Naive thymus-derived CD4-positive, alpha-beta T cell (primary cell): Measurements from ENCODE around the gene CACHD1. TPM values are rescaled to one million over a fixed set of nuclear protein-coding genes. Genes with fewer than 3 reads are reported as not detected.

Experiments
- ATAC-seq: fragments of 150-1000 bp; cut with Tn5 transposase; 2 replicates; pipeline ENCODE4 v1.10.0; 2021; ENCODE audit warnings: mild to moderate bottlenecking, moderate library complexity
- CTCF ChIA-PET: fragments of 350-600 bp; sonication (Branson Sonifier 250); formaldehyde crosslinking; loops from one replicate; lab custom pipeline; 2021; ENCODE audit warnings: antibody characterized with exemption; lab: Charles Lee
- POLR2A ChIA-PET: fragments of 350-600 bp; sonication (Branson Sonifier 250); formaldehyde crosslinking; loops from one replicate; lab custom pipeline; 2021; ENCODE audit warnings: antibody characterized with exemption, inconsistent platforms; lab: Charles Lee
- DNase-seq, 9 donors: peaks; one replicate each; pipeline versions ENCODE4 v3.0.0 to v3.0.0-alpha.2; 2020 to 2022; ENCODE audit warnings: mixed read lengths in 1 of 9
- H3K27ac ChIP-seq: one replicate; pipeline ENCODE4 v1.7.0; 2013; ENCODE audit warnings: mild to moderate bottlenecking, low read depth, low read length, moderate library complexity
- H3K27me3 ChIP-seq, 2 donors: one replicate each; pipeline ENCODE4 v1.7.0; 2013; ENCODE audit warnings: low read length in 2 of 2, mild to moderate bottlenecking in 2 of 2, moderate library complexity in 2 of 2; ENCODE audit not compliant: control insufficient read depth in 2 of 2, insufficient read depth in 2 of 2
- H3K36me3 ChIP-seq, 3 experiments: 1 replicate in 2 of 3; 2 replicates in 1 of 3; pipeline ENCODE4 v1.7.0; 2013; ENCODE audit warnings: low read length in 3 of 3, mild to moderate bottlenecking in 3 of 3, moderate library complexity in 1 of 3; ENCODE audit not compliant: insufficient read depth in 3 of 3, control insufficient read depth in 2 of 3
- H3K4me1 ChIP-seq, 2 donors: one replicate each; pipeline ENCODE4 v1.7.0; 2013; ENCODE audit warnings: low read length in 2 of 2, mild to moderate bottlenecking in 2 of 2, moderate library complexity in 1 of 2; ENCODE audit not compliant: control insufficient read depth in 2 of 2, insufficient read depth in 2 of 2
- H3K4me3 ChIP-seq: 2 replicates; pipeline ENCODE4 v1.7.0; 2013; ENCODE audit warnings: mild to moderate bottlenecking, low read length
- H3K9me3 ChIP-seq, 3 experiments: 1 replicate in 2 of 3; 2 replicates in 1 of 3; pipeline ENCODE4 v1.7.0; 2013; ENCODE audit warnings: low read length in 3 of 3; ENCODE audit not compliant: control insufficient read depth in 2 of 3
- H3K27ac Mint-ChIP-seq, 9 donors: one replicate each; pipeline ENCODE4 v1.8.0; 2020 to 2022; ENCODE audit warnings: mixed read lengths in 9 of 9, mild to moderate bottlenecking in 8 of 9, moderate library complexity in 5 of 9, inconsistent platforms in 2 of 9
- H3K27me3 Mint-ChIP-seq, 5 donors: one replicate each; pipeline ENCODE4 v1.8.0; 2021 to 2022; ENCODE audit warnings: mixed read lengths in 5 of 5, mild to moderate bottlenecking in 1 of 5
- H3K36me3 Mint-ChIP-seq, 5 donors: one replicate each; pipeline ENCODE4 v1.8.0; 2020 to 2022; ENCODE audit warnings: mixed read lengths in 5 of 5, mild to moderate bottlenecking in 3 of 5, inconsistent platforms in 1 of 5
- H3K4me1 Mint-ChIP-seq, 7 donors: one replicate each; pipeline ENCODE4 v1.8.0; 2020 to 2022; ENCODE audit warnings: mixed read lengths in 7 of 7, mild to moderate bottlenecking in 3 of 7, inconsistent platforms in 1 of 7
- H3K4me3 Mint-ChIP-seq, 10 donors: one replicate each; pipeline ENCODE4 v1.8.0; 2020 to 2022; ENCODE audit warnings: mild to moderate bottlenecking in 10 of 10, mixed read lengths in 10 of 10, moderate library complexity in 6 of 10, inconsistent platforms in 2 of 10
- H3K9me3 Mint-ChIP-seq, 11 donors: one replicate each; pipeline ENCODE4 v1.8.0; 2020 to 2022; ENCODE audit warnings: mixed read lengths in 11 of 11, mild to moderate bottlenecking in 4 of 11, inconsistent platforms in 1 of 11, moderate library complexity in 1 of 11
- intact Hi-C, 2 donors: fragments of 100-400 bp; cut with micrococcal nuclease; formaldehyde crosslinking; loops; one replicate each; pipeline ENCODE4 v1.15.1; 2023
- polyA plus RNA-seq, 2 donors: library from polyadenylated mRNA; unstranded; fragments of 300-500 nt; fragmentation: Illumina TruSeq; gene quantifications; one replicate each; pipeline ENCODE4 v1.2.3, GENCODE V29; 2021
- total RNA-seq, 6 experiments: library from RNA in 5 of 6; stranded (reverse) in 5 of 6; gene quantifications; 1 replicate in 5 of 6; 2 replicates in 1 of 6; pipeline ENCODE4 v1.2.3 and lab custom pipeline; 2021 to 2026

The CACHD1 gene
- total and polyA plus RNA-seq, 7 experiments from 2014 or later = 0.15 to 9.0 (median 3.4) TPM

- ATAC-seq (no peak), DNase-seq (no peak)
- no peaks in the 10 kb centered on the region for H3K27me3 ChIP-seq
- Mint-ChIP-seq H3K4me1 (peaks cover 0 to 70% (median 44%) of the 10 kb centered on the region in 7 donors), H3K27me3 (peaks cover 0 to 11% (median 0%) of the 10 kb centered on the region in 5 donors), H3K36me3 (no peaks in the 10 kb centered on the region), H3K4me3 (peak overlapping the region in 5 of 10 donors; percentile 6 to 23 (median 13)), H3K9me3 (no peaks in the 10 kb centered on the region), H3K27ac (peak overlapping the region in 3 of 9 donors; percentile 32 to 76 (median 59))
- ChIA-PET CTCF (interaction anchor here (0.6 to 0.7 kb wide), 2 partner anchors 12 to 26 kb away, joined by 3 to 4 read pairs; no protein-coding TSS in a partner anchor), POLR2A (interaction anchor here (0.8 to 1.0 kb wide), 2 partner anchors 21 to 24 kb away, joined by 3 read pairs; no protein-coding TSS in a partner anchor)
- H3K9me3 ChIP-seq = no peaks in the 10 kb centered on the region
- H3K4me1 ChIP-seq = peaks cover 0 to 10% of the 10 kb centered on the region in 2 donors
- H3K4me3 ChIP-seq = no peak overlapping the region
- no peaks in the 10 kb centered on the region for H3K36me3 ChIP-seq
- no peak overlapping the region for H3K27ac ChIP-seq
- intact Hi-C loops = loop anchor here in 1 of 2 donors (1.0 kb wide), 1 partner anchor 10 kb away; no protein-coding TSS in a partner anchor
Measured at GRCh38 chr1:64514197-64514765, 44.4 kb downstream of the CACHD1 start.

GRCh38 chr1:64515427-64515826 is 45.5 kb downstream of the CACHD1 start:
- Mint-ChIP-seq H3K27ac (no peak overlapping the region), H3K36me3 (no peaks in the 10 kb centered on the region), H3K4me3 (peak overlapping the region in 1 of 10 donors; percentile 11), H3K4me1 (peaks cover 0 to 58% (median 34%) of the 10 kb centered on the region in 7 donors), H3K9me3 (no peaks in the 10 kb centered on the region), H3K27me3 (peaks cover 0 to 11% (median 0%) of the 10 kb centered on the region in 5 donors)
- H3K9me3 ChIP-seq = no peaks in the 10 kb centered on the region
- ChIA-PET POLR2A (interaction anchor here (0.7 kb wide), 1 partner anchor 9 kb away, joined by 3 read pairs; no protein-coding TSS in a partner anchor), CTCF (no interaction called here)
- intact Hi-C loops = no loop called here
- no peaks in the 10 kb centered on the region for H3K27me3 ChIP-seq
- no peak overlapping the region for H3K27ac ChIP-seq
- H3K4me1 ChIP-seq = peaks cover 0 to 10% of the 10 kb centered on the region in 2 donors
- no peak overlapping the region for H3K4me3 ChIP-seq
- H3K36me3 ChIP-seq = no peaks in the 10 kb centered on the region
- DNase-seq = no peak
- ATAC-seq = no peak

GRCh38 chr1:64516301-64516700 is 46.4 kb downstream of the CACHD1 start:
- Histone ChIP-seq H3K4me1 (peaks cover 0 to 6% of the 10 kb centered on the region in 2 donors), H3K9me3 (no peaks in the 10 kb centered on the region), H3K36me3 (no peaks in the 10 kb centered on the region), H3K4me3 (no peak overlapping the region), H3K27me3 (no peaks in the 10 kb centered on the region), H3K27ac (no peak overlapping the region)
- CTCF ChIA-PET = no interaction called here
- no peak for DNase-seq
- Mint-ChIP-seq H3K4me1 (peaks cover 0 to 51% (median 26%) of the 10 kb centered on the region in 7 donors), H3K27me3 (peaks cover 0 to 11% (median 0%) of the 10 kb centered on the region in 5 donors), H3K36me3 (no peaks in the 10 kb centered on the region), H3K27ac (peak overlapping the region in 1 of 9 donors; percentile 25), H3K9me3 (no peaks in the 10 kb centered on the region), H3K4me3 (no peak overlapping the region)
- intact Hi-C loops = loop anchor here in 1 of 2 donors (1.0 kb wide), 1 partner anchor 11 kb away; no protein-coding TSS in a partner anchor
- POLR2A ChIA-PET = no interaction called here
- ATAC-seq = no peak

GRCh38 chr1:64516803-64517568 is 47.1 kb downstream of the CACHD1 start:
- Histone ChIP-seq H3K36me3 (no peaks in the 10 kb centered on the region), H3K4me3 (no peak overlapping the region), H3K9me3 (no peaks in the 10 kb centered on the region), H3K27ac (no peak overlapping the region), H3K27me3 (no peaks in the 10 kb centered on the region), H3K4me1 (peaks cover 0 to 4% of the 10 kb centered on the region in 2 donors)
- peaks cover 0 to 11% (median 0%) of the 10 kb centered on the region in 5 donors for H3K27me3 Mint-ChIP-seq
- peaks cover 0 to 47% (median 23%) of the 10 kb centered on the region in 7 donors for H3K4me1 Mint-ChIP-seq
- no peak overlapping the region for H3K27ac Mint-ChIP-seq
- intact Hi-C loops = loop anchor here in 1 of 2 donors (1.0 kb wide), 1 partner anchor 10 kb away; no protein-coding TSS in a partner anchor
- H3K4me3 Mint-ChIP-seq = no peak overlapping the region
- ATAC-seq (no peak), DNase-seq (no peak)
- H3K9me3 Mint-ChIP-seq = no peaks in the 10 kb centered on the region
- no peaks in the 10 kb centered on the region for H3K36me3 Mint-ChIP-seq
- ChIA-PET POLR2A (no interaction called here), CTCF (interaction anchor here (0.7 kb wide), 1 partner anchor 15 kb away, joined by 3 read pairs; no protein-coding TSS in a partner anchor)

GRCh38 chr1:64517640-64518039 is 47.7 kb downstream of the CACHD1 start:
- intact Hi-C loops = no loop called here
- Histone ChIP-seq H3K9me3 (no peaks in the 10 kb centered on the region), H3K4me1 (no peaks in the 10 kb centered on the region), H3K27me3 (no peaks in the 10 kb centered on the region), H3K4me3 (no peak overlapping the region), H3K36me3 (no peaks in the 10 kb centered on the region), H3K27ac (no peak overlapping the region)
- no peak overlapping the region for H3K4me3 Mint-ChIP-seq
- ChIA-PET CTCF (interaction anchor here (0.7 kb wide), 1 partner anchor 15 kb away, joined by 3 read pairs; no protein-coding TSS in a partner anchor), POLR2A (no interaction called here)
- H3K27ac Mint-ChIP-seq = no peak overlapping the region
- DNase-seq = no peak
- H3K4me1 Mint-ChIP-seq = peaks cover 0 to 42% (median 18%) of the 10 kb centered on the region in 7 donors
- no peak for ATAC-seq
- peaks cover 0 to 10% (median 0%) of the 10 kb centered on the region in 5 donors for H3K27me3 Mint-ChIP-seq
- H3K9me3 Mint-ChIP-seq = no peaks in the 10 kb centered on the region
- H3K36me3 Mint-ChIP-seq = no peaks in the 10 kb centered on the region

GRCh38 chr1:64518692-64519481 is 49.0 kb downstream of the CACHD1 start:
- peaks cover 0 to 12% (median 0%) of the 10 kb centered on the region in 5 donors for H3K27me3 Mint-ChIP-seq
- peaks cover 0 to 42% (median 16%) of the 10 kb centered on the region in 7 donors for H3K4me1 Mint-ChIP-seq

More at GRCh38 chr1:64518692-64519481, 49.0 kb downstream of the CACHD1 start:
- Histone ChIP-seq H3K27ac (no peak overlapping the region), H3K9me3 (no peaks in the 10 kb centered on the region), H3K36me3 (no peaks in the 10 kb centered on the region), H3K4me1 (no peaks in the 10 kb centered on the region), H3K4me3 (no peak overlapping the region), H3K27me3 (no peaks in the 10 kb centered on the region)
- H3K4me3 Mint-ChIP-seq = no peak overlapping the region
- no peak for ATAC-seq
- DNase-seq = no peak
- no peak overlapping the region for H3K27ac Mint-ChIP-seq
- POLR2A ChIA-PET = interaction anchor here (1.1 kb wide), 1 partner anchor 10 kb away, joined by 5 read pairs; no protein-coding TSS in a partner anchor
- CTCF ChIA-PET = no interaction called here
- H3K9me3 Mint-ChIP-seq = peaks cover 0 to 2% (median 0%) of the 10 kb centered on the region in 11 donors
- intact Hi-C loops = no loop called here
- H3K36me3 Mint-ChIP-seq = no peaks in the 10 kb centered on the region
